Measurements from ENCODE around the gene COL11A2. TPM values are rescaled to one million over a fixed set of nuclear protein-coding genes. Genes with fewer than 3 reads are reported as not detected.

The COL11A2 gene
- total and polyA plus RNA-seq, 12 donors: 0.05 to 7.2 (median 0.44) TPM

DNA sequence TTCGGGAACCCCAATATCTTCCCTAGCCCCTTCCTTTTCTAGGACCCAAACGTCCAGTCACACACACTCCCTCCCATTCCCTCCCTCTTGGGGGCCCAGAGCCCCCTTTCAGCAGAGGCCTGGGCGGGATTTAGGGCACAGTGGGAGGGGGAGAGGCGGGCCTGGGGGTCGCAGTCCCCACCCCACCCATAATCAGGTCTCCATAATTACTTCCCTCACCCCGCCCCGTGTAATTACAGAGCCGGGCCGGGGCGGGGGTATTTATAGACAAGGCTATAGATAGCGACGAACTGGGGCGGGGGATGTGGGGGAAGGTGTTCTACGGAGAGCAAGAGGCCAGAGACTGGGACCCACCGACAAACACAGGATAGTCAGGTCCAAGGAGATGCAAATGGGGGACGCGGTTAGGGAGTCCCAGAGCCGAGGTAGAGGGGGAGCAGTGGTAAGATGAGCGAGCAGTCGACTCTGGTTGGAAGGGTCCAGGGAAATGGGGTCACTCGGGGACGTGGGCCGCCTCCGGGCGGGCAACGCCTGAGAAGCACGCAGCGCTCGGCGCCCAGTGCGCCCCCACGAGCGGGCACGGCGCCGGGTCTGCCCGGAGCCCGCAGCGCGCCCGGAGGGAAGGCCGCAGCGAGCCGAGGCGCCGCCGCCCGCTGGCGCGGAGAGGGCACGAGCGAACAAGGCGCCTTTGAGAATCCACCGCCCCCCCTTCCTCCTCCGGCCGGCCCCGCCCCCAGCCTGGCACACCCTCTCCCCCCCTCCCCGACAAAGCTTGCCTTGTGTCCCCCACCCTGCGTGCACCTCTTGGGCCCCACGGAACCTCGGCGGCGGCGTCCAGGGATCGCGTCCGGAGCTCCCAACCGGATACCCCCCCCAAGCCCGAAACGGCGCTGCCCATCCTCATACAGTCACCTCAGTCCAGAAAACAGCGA is 670 bp upstream of the COL11A2 start:
- no peak for TF ChIP-seq POLR2A (IDR thresholded peaks at IDR 0.05)
- TF ChIP-seq, protein P1, sequence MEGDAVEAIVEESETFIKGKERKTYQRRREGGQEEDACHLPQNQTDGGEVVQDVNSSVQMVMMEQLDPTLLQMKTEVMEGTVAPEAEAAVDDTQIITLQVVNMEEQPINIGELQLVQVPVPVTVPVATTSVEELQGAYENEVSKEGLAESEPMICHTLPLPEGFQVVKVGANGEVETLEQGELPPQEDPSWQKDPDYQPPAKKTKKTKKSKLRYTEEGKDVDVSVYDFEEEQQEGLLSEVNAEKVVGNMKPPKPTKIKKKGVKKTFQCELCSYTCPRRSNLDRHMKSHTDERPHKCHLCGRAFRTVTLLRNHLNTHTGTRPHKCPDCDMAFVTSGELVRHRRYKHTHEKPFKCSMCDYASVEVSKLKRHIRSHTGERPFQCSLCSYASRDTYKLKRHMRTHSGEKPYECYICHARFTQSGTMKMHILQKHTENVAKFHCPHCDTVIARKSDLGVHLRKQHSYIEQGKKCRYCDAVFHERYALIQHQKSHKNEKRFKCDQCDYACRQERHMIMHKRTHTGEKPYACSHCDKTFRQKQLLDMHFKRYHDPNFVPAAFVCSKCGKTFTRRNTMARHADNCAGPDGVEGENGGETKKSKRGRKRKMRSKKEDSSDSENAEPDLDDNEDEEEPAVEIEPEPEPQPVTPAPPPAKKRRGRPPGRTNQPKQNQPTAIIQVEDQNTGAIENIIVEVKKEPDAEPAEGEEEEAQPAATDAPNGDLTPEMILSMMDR (IDR thresholded peaks at IDR 0.05): peak in 1 of 6 experiments; percentile 2
- WGBS, 4 donors: 2 to 5% (median 2%) methylated on average over 21 to 71 of the region's 72 CpGs
- DNase-seq: peak in 4 of 7 donors; percentile 23 to 53 (median 40)
- intact Hi-C loops (cut with DNase I): no loop called here
- peaks cover 13% of the 10 kb centered on the region for H3K27me3 ChIP-seq
- peaks cover 0 to 33% of the 10 kb centered on the region in 2 donors for H3K36me3 ChIP-seq (replicated peaks in 1 of 2)
- H3K4me3 ChIP-seq: peak overlapping the region in 2 of 4 donors; percentile 4 to 44
- H3K9me3 ChIP-seq (replicated peaks in 1 of 3): no peaks in the 10 kb centered on the region
- no peak overlapping the region for H3K27ac ChIP-seq
- peaks cover 9 to 21% of the 10 kb centered on the region in 2 donors for H3K4me1 ChIP-seq (replicated peaks in 1 of 2)

DNA sequence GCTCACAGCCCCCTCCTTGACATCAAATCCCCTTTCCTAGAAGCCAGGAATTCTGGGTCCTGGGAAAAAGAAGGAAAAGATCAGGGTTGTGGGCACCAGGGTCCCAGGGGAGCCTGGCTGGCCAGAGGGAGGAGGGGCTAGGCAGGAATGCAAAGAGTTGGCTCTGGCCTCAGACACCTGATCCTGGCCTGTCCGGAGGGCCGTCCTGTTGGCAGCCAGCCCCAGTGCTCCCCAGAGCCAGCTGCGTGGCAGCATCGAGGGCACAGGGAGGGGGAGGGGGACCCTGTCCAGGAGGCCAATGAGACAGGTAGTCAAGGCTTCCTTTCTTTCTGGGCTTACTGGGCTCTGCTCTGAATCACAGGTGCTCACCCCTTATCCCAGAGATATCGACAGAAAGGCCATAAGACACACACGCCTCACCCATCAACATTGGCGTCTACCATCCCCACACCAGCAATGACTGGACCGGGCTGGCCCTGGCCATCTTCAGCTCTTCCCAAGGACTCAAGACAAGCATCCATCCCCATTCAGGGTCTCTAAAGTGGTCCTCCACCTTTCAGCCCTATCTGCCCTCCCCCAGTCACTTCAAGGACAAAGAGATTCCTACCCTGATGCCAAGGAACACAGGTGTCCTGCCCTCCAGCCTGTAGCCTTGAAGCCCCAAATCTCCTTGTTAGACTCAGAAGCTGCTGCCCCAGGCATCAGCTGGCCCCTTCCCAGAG is 723 bp downstream of the COL11A2 start:
- no peaks in the 10 kb centered on the region for H3K9me3 ChIP-seq (replicated peaks in 1 of 3)
- peak in 1 of 7 donors; percentile 21 for DNase-seq
- H3K4me3 ChIP-seq: no peak overlapping the region
- H3K27ac ChIP-seq: no peak overlapping the region
- no peak for TF ChIP-seq POLR2A (IDR thresholded peaks at IDR 0.05)
- TF ChIP-seq, protein P1 (IDR thresholded peaks at IDR 0.05): no peak
- H3K27me3 ChIP-seq: peaks cover 13% of the 10 kb centered on the region
- intact Hi-C loops (cut with DNase I): no loop called here
- peaks cover 9 to 11% of the 10 kb centered on the region in 2 donors for H3K4me1 ChIP-seq (replicated peaks in 1 of 2)
- peaks cover 0 to 24% of the 10 kb centered on the region in 2 donors for H3K36me3 ChIP-seq (replicated peaks in 1 of 2)
- 37 to 50% (median 40%) methylated on average over 4 to 8 of the region's 8 CpGs for WGBS, 4 donors

DNA sequence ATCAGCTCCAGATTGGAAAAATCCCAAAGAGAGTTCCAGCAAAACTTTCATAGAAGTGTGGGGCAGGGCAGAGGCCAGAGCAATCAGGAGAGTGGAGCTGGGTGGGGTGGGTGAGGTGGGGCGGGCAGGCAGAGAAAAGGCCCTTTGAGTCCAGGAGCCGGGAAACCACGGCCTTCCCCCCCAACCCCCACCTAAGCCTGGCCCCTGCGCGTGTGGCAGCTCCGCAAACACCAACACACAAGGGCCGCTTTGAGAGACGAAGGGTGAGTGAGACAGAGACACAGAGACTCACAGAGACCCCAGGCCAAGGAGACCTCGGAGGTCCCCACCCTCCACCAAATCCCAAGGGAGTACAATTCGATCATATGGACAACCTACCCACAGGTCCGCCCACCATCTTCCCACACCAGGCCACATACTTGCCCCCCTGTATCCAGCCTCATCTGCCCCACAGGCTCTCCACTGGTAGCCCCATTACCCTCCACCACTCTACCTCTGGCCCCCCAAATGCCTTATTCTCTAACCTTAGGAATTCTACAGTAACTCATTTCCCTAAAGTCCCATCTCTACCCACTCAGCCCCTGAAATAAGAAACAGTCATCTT is 1.7 kb downstream of the COL11A2 start:
- no peaks in the 10 kb centered on the region for H3K9me3 ChIP-seq (replicated peaks in 1 of 3)
- no peak for DNase-seq
- TF ChIP-seq, protein P1 (IDR thresholded peaks at IDR 0.05): no peak
- TF ChIP-seq POLR2A (IDR thresholded peaks at IDR 0.05): no peak
- peaks cover 9 to 11% of the 10 kb centered on the region in 2 donors for H3K4me1 ChIP-seq (replicated peaks in 1 of 2)
- intact Hi-C loops (cut with DNase I): no loop called here
- no peak overlapping the region for H3K27ac ChIP-seq
- WGBS, 4 donors: 82 to 92% (median 86%) methylated on average over 8 to 11 of the region's 11 CpGs
- H3K4me3 ChIP-seq: no peak overlapping the region
- H3K27me3 ChIP-seq: peaks cover 13% of the 10 kb centered on the region
- peaks cover 0 to 15% of the 10 kb centered on the region in 2 donors for H3K36me3 ChIP-seq (replicated peaks in 1 of 2)
